GM19467 (cell line): ENCODE data around the gene PBX3.

Experiments
- ATAC-seq: cut with Tn5 transposase; IDR thresholded peaks from one replicate; pipeline ENCODE4 v1.9.1; 2021; ENCODE audit warnings: mild to moderate bottlenecking, moderate library complexity; ENCODE audit not compliant: unreplicated experiment

Gene PBX3

DNA sequence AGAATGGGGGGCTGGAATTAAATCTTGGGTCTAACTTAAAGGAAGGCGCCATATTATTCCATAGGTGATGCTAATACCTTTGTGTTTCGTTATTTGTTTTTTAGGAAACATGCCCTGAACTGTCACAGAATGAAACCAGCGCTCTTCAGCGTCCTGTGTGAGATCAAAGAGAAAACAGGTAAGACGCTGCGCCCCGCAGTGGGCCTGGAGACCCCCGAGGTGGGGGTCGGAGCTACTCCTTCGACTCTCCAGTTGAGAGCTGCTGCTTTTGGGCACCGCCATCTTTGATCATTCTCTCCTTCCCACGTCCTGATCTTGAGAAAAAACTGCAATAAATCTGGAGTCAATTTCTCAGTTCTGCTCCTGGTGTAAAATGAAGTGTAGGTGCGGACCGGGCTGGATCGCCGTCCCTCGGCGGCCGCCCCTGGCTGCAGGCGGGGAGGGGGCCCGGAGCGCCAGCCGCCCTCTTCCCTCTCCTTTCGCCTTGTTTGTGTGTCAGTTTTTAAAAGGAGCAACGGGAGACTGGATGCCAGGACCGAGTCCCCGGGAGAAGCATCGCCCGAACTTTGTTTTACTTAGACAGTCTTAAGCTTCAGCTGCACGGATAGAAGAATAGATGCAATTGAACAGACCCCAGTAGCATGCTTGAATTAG lies 1.4 kb downstream of the PBX3 start:
- no peak for ATAC-seq

DNA sequence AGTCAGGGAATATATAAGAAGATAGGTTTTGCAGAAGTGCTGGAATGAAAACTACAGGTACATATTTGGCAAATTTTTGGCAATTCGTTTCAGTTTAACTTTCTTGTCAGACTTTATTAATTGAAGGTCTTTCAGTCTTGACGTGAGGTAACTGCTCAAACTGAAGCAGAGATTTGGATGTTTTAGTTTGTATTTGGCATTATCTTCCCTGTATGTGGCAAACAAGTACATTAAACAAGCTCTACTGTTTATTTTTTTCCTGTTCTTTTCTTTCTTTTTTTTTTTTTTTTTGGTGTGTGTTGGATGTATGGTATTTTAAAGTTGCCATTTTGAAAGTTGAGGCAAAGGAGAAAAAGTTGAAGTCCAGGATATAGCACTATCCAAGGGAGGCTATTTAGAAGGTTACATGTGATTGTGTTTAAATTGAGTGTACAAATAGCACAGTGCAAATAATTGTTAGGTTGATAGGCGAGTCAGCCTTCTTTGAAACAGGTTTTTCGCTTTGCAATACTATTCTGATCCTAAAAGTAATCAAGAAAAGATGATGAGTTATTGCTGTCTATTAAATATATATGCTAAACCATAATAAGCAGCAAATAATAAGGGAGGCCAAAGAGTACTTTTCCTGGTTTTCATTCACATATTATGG lies 2.2 kb downstream of the PBX3 start:
- no peak for ATAC-seq

DNA sequence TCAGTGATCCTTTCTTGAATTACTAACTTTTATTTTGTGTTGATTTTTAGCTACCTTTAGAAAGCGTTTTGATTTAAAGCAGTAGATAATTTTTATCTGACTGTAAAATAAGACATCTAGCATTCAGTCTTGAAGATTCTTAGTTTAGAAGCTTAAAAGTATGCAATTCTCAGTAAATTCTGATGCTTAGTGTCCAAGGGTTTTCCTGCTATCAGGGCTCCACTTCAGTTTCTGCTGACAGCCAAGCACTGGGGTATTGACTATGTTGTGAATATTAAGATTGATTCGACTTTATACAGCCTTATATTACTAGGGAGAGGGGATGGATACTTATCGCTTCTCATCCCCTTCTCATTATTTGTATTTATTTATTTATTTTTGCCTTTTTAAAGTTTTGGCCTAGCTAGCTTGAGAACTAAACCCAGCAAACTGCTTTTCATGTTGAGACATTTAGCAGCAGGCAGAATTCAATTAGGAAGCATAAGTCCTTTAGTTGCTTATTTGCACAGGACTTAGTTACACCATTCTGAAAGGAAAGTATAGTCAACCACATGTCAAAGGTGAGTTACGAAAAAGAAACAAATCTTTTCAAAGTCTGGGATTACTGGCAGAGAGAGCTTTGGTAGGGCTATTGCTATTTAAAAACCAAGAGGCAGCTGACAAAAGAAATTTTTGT lies 2.9 kb downstream of the PBX3 start:
- no peak for ATAC-seq

DNA sequence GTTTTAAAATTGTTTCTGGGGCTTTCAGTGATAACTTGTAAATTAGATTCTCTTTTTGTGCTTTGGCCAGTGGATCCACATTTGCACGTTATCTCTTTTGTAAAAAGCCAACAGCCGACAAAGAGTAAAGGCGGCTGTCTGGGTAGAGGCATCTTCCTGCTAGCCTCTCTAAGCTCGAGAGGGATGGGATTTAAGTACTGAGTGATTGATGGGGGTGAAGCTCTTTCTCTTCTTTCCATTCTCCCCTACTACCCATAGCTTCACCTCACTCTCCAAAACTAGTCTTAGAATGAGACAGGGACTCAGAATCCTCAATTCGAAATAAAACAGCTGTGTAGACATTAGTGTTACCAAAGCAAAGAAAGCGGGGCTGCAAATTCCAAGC lies 3.4 kb downstream of the PBX3 start:
- no peak for ATAC-seq

DNA sequence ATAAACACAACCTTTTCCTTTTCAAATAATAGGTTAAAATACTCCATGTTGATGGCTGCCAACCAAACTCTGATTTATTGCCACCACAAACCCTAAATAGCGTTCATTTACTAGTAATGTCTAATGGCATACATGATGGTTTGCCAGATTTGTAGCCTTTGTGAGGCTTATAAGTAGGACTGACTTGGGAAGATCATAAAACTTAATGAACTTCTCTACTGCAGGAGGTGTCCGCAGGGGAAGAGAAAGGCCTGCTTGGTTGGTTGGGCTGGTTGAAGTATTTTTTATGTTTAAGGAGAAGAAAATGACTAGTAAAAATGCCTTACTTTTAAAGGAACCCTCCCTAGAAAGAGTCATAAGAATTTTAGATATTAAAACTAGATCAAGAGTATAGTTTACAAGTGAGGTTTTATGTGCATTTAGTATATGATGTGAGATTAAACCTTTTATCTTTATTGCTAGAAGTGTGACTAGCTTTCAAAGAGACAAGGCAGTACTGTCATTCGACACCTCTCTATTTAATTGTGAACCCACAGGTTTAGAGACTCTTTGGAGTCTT lies 5.0 kb downstream of the PBX3 start:
- no peak for ATAC-seq

DNA sequence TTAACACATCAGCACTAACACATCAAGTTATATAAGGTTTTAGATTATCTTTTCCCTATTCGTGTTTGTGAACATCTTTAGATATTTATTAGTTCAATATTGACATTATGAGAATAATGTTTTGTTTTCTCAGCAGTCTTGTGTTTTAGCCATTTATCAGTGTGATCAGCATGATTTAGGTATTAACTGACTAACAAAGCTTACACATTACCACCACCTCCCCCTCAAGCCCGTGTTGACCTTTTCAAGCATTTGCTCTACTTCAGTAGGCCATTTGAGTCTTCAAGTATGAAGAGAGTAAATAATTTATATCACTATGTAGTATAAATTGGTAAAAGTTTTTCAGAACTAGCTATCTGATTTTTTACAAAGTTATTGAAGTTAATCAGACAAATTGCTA lies 6.9 kb downstream of the PBX3 start:
- no peak for ATAC-seq

DNA sequence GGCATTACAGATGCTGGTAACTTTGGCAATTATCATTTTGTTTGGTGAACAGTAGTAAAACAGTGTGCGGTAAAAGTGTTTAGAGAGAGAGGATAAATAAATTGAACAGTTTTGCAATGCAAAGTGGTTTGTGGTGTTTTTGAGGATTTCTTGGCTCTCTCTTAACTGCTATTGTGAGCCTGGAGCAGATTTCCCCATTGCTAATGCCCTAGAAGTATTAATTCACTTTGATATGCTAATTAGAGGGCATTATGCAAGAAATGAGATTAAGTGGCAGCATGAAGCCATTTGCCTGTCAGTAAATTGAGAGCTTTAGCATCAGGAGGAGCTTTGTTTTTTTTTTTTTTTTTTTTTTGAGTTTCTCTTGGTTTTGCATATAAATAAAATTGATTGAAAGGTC lies 8.2 kb downstream of the PBX3 start:
- ATAC-seq, result no peak

DNA sequence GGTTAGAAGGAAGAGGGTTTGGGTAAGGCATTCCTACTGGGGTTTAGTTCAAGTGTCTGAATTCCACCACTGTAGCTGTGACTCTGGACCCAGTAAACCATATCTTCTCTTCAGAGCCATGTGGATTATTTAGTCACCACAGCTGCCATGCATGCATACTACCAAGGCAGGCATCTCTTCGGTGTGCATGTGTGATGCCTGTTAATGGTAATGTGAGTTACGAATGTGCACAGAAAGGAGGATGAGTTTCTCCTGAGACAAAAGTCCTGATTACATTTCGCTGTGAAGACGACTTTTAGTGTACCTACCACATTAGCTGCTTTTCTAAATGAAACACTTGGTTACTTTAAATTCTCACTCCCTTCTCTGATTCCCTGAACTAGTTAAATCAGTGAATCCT lies 9.3 kb downstream of the PBX3 start:
- no peak for ATAC-seq

DNA sequence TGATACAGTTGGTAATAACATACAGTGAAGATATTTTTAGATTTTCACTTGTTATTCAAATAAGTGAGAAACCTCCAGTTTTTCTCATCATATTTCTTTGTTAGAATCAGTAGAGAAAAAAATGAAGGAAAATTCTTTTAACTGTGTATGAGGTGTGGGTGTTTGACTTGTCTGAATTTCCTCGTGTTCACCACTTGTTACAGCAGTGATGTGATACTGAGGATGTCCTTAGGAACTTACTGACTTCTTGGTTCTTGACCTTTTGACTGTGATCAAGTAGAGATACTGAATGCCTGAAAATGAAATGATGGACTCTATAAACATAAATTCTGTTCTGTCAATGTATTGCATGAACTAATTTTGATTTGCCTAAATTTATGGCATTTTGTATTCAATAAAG lies 10.7 kb downstream of the PBX3 start:
- ATAC-seq, result no peak

DNA sequence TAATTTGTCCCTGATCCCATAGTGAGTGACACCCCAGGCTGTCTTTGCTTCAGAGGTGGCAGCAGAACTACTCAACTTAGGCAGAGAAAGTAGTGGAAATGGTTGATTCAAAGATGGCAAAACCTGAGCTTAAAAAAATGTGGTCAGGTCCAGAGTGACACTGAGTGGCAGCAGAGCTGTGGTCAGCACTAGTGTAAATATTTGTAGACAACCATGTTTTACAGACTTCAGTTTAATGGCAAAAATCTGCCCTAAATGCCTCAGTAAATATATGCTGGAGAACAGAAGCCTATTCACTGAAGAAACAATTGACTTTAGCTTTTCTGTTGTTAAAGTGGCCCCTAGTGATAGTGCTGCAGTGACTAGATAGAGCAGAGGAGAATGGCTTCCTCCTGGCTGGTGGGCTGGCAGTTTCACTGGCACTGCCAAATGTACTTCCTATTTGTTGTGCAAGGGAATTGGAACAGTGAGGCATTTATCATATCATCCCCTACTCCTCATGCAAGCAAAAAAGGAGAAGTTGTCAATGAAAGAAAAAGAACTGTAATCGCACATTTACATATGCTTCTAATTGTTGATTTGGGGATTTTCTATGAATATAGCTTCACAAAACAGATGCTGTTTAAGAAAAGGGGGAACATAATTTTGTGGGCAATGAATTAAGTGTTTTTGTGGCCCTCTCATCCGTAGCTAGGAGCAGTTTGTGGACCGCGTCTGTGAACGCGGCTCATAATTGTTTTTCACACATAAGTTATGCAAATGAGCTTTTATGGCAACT lies 12.0 kb downstream of the PBX3 start:
- ATAC-seq, result no peak

DNA sequence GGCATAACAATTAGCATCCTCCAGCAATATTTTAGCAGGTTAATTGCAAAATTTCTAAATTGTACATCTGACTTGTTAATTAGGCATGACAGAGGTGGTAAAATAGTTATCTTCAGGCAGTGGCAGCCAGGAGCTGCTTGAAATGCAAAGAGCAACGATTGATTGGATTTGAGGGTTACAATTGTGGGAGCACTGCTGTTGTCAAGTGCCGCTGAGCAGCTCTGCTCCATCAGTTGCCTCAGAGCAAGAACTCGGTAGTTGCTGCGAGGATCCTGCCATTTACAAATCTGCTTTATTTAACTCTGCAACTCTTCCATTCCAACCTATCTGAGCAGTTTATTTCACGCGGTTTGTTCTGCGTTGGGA lies 12.6 kb downstream of the PBX3 start:
- ATAC-seq, result no peak

DNA sequence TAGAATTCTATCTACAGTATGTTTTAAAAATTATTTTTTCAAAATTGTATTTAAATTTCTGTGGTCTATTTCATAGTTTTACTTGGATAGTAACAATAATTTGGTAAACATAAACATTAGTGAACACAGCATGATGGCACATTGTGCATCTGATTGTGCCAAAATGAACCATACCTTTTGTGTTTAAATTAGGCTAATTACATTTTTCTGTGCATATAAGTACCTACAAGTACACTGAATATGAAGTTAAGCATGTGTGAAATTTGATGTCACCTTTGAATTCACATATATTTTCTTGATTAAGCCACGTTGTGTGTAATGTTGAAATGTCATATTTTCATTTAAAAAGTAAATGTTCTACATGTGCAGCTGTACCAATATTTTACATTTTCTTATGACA lies 13.4 kb downstream of the PBX3 start:
- ATAC-seq, result no peak

DNA sequence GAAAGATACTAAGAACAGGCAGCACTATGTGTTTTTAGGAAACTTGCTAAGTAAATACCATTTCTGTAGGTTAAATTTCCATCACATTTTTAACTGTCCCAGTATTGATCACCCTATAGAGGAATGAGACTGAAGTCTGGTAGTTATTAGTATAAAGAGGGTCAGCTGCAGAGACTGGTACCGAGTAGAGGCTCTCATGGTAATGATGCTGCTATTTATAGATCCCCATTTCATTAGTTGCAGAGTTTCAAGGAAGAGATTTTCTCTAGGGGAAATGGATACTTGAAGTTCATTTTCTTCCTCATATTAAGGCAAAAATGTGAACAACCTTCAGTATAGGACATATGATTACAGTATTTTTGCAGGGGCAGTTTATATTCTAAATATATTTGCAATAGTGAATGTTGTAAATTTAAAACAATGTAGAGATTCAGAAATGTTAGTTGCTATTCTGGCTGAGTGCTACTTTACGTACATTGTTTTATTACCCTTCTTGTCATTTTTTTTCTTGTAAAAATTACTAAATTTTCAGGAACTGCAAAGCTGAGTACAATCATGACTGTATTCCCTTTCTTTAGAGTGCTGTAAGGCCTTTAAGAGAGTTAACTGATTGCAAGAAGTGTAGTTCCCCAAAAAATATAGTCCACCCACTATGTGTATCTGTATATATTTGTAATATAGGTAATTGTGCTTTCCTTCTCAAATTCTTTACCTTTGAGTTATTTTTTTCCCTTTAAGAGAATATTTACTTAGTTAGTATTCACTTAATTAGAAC lies 14.7 kb downstream of the PBX3 start:
- ATAC-seq, result no peak

DNA sequence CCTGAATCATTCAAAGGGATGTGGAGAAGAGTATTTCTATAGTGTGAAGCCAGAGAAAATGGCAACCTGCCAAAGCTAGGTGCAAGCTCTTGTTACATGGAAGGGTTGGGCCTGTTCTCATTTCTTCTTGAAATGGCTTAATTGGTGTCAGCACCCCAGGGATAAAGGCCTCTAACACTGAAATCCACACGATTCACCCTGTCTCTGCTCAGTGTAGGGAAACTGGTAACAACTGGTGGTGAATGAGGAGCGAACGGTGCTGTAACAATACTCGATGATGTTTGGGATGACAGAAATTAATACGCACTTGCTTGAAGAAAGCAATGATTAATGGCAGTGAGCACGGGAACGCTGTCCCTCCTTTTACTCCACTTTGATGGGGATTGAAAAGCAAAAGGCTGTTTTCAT lies 16.2 kb downstream of the PBX3 start:
- ATAC-seq, result no peak

DNA sequence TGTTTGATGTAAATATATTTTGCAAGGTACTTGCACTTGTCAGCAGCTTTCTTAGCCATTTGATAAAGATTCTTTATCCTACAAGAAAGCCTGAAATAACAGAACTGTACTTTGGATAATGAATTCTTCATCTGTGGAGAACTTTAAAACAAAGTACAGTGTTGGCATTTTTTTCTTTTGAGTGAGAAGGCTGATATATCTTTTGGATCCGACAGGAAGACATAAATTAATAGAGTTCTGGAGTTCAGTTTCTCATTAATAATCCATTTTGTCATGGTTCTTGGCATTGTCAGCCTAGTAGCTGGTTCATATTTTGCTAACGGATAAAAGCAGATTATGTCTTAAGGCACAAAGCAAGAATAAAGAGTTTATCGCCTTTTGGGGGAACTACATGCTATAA lies 17.0 kb downstream of the PBX3 start:
- ATAC-seq, result no peak

DNA sequence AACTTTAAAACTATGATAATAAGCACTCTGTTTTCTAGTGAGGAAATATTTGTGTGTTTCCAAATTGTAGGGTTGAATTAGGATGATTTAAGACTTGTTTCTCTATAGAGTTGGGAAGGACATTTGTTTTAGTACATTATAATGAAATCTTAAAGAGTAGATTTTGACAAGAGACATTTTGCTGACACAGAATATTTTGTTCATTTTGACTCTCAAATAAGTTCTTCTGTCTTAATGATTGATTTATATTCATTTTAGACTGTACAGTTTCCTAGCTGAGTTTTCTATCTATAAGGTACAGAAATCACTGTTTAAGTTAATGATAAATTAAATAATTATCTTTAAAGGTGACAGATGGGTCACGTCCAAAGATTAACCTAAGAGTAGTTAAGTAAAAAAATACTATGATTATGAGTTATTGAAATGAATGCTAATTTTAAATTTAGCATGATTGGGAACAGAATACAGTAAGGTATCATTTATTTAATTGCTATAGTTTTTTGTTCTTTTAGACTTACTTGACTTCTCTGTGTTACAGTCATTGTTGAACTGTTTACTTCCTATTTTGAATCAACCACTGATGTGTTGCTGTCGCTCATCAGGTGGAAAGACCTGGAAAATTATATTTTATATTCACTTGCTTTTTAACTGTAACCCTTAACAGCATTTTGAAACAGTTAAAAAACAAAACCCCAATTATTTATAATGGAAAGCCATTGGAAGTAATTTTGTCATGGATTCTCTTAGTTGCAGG lies 19.5 kb downstream of the PBX3 start:
- no peak for ATAC-seq

DNA sequence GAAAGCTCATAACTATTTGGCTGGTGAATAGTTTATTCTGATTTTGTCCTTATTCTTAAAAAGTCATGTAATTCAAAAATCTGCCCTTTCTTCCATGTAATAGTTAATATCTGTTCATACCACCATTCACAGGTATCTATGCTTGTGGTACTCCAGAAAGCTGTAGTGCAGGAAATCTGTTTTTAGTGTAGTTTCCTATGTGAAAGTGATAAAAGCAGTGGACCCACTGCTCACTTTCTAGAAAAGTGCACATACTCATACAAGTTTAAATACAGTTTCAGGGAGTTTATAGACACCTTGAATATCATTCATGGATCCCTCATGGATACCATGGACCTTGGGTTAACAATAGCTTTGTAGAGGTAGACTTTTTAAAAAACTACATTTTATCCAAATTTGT lies 20.2 kb downstream of the PBX3 start:
- no peak for ATAC-seq

DNA sequence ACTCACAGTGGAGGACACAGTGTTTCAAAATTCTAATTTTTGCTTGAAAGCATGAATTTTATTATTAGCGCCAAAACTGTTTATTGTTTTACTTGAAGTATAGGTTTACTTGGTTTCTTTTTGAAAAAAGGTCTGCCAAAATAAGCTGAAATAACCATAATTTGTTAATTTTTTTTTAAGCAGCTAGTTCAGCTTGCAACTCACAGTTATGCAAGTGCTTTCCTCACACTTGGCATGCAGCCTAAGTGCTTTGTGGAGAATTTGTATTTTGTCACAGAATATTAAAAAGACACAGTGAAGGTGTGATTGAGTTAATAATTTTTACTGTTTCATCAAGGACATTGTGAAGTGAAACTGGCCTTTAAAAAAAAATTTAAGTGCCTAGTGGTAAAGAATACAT lies 21.6 kb downstream of the PBX3 start:
- no peak for ATAC-seq

DNA sequence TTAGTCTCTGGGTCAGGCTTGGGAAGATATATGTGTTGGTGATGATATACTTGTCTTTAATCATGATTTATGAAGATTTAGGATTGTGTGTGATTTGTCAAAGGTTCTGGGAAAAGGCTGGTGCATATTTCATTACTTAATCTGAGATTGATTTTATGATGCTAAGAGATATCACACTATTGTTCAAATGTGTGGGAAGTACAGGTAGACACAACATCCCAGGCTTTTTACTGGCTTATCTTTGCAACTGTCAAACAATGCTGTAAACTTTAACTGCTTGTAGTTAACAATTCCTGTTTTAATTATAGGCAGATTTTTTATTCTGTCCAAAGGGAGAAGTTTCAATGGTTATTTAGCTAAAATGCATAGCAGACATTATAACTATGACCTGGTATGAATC lies 23.9 kb downstream of the PBX3 start:
- ATAC-seq, result no peak

DNA sequence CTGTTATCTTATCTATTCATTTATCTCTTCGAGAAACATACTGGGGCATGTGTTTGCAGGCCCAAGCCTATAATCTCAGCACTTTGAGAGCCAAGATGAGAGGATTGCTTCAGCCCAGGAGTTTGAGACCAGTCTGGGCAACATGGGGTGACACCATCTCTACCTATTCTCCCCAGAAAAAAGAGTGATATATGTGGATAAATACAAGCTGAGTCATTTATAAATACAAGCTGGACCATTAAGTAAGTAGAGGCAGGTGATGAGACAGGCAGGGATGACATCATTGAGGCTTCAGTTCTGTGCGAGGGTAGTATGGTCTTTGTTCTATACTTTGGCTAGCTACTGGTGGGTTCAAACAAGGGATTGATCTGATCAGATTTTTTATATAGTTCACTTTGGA lies 25.6 kb downstream of the PBX3 start:
- ATAC-seq, result no peak
